Gastrocnemius medialis (tissue), 4 donors: ENCODE measurements around the gene PRG3.

Experiments
- CTCF ChIP-seq, 5 experiments: fragments of 450-650 bp in 3 of 5; fragments of 200-600 bp in 2 of 5; sonication (generic) in 2 of 5; IDR thresholded peaks in 4 of 5; conservative IDR thresholded peaks in 1 of 5; 1 replicate in 4 of 5; 2 replicates in 1 of 5; pipeline ENCODE4 v1.5.1; 2016 to 2019; ENCODE audit warnings: antibody characterized with exemption in 5 of 5, mild to moderate bottlenecking in 3 of 5, moderate library complexity in 3 of 5
- POLR2A ChIP-seq, 2 donors: fragments of 450-650 bp; IDR thresholded peaks; one replicate each; pipeline ENCODE4 v1.6.1; 2017; ENCODE audit warnings: antibody characterized with exemption in 2 of 2, mild to moderate bottlenecking in 2 of 2, moderate library complexity in 2 of 2

GRCh38 chr11:57363131-57364080 lies 17.5 kb downstream of the PRG3 start:
- TF ChIP-seq CTCF (IDR thresholded peaks at IDR 0.05 in 4 of 5, conservative IDR thresholded peaks at IDR 0.05 in 1 of 5): no peak
- TF ChIP-seq POLR2A (IDR thresholded peaks at IDR 0.05): no peak
